ENCODE data around the gene ZNF143. TPM values are rescaled to one million over a fixed set of nuclear protein-coding genes. Genes with fewer than 3 reads are reported as not detected.
"Not testable (repeated sequence)": the region's sequence is repeated elsewhere in the genome, so short reads cannot be mapped to it uniquely, and the experiment has no call there.

The ZNF143 gene
- total RNA-seq, 1 donor from 2014 or later, result 38.6 TPM

GRCh38 chr11:9514576-9514975 lies 53.8 kb downstream of the ZNF143 start:
- H3K27me3 Mint-ChIP-seq; H3K9me3 Mint-ChIP-seq; H3K27ac Mint-ChIP-seq; H3K4me3 Mint-ChIP-seq; DNase-seq; H3K4me1 Mint-ChIP-seq; intact Hi-C loops (cut with micrococcal nuclease): not testable (repeated sequence)
- peaks cover 66% of the 10 kb centered on the region for H3K36me3 Mint-ChIP-seq (ENCODE audit: low read depth)

- Mint-ChIP-seq H3K9me3 (no peaks in the 10 kb centered on the region), H3K27me3 (no peaks in the 10 kb centered on the region), H3K4me1 (peaks cover 1% of the 10 kb centered on the region), H3K4me3 (no peak overlapping the region), H3K36me3 (ENCODE audit: low read depth) (peaks cover 61% of the 10 kb centered on the region), H3K27ac (no peak overlapping the region)
- peak; percentile 65 for DNase-seq
- intact Hi-C loops (cut with micrococcal nuclease), result no loop called here
Measured at GRCh38 chr11:9516113-9516512, 55.3 kb downstream of the ZNF143 start.

- Mint-ChIP-seq H3K27ac (no peak overlapping the region), H3K9me3 (no peaks in the 10 kb centered on the region), H3K36me3 (ENCODE audit: low read depth) (peaks cover 48% of the 10 kb centered on the region), H3K27me3 (no peaks in the 10 kb centered on the region), H3K4me3 (no peak overlapping the region), H3K4me1 (peaks cover 1% of the 10 kb centered on the region)
- no peak for DNase-seq
- intact Hi-C loops (cut with micrococcal nuclease), result no loop called here
Measured at GRCh38 chr11:9518835-9519410, 58.1 kb downstream of the ZNF143 start.

- no peak overlapping the region for H3K27ac Mint-ChIP-seq
- no peaks in the 10 kb centered on the region for H3K9me3 Mint-ChIP-seq
- no peak for DNase-seq
- intact Hi-C loops (cut with micrococcal nuclease), result no loop called here
- H3K27me3 Mint-ChIP-seq, result no peaks in the 10 kb centered on the region
- no peaks in the 10 kb centered on the region for H3K4me1 Mint-ChIP-seq
- peaks cover 35% of the 10 kb centered on the region for H3K36me3 Mint-ChIP-seq (ENCODE audit: low read depth)
- H3K4me3 Mint-ChIP-seq, result no peak overlapping the region
Measured at GRCh38 chr11:9524001-9524400, 63.2 kb downstream of the ZNF143 start.

- Mint-ChIP-seq H3K27me3 (no peaks in the 10 kb centered on the region), H3K27ac (no peak overlapping the region), H3K4me3 (no peak overlapping the region), H3K4me1 (no peaks in the 10 kb centered on the region), H3K36me3 (ENCODE audit: low read depth) (peaks cover 31% of the 10 kb centered on the region), H3K9me3 (no peaks in the 10 kb centered on the region)
- intact Hi-C loops (cut with micrococcal nuclease), result no loop called here
- no peak for DNase-seq
Measured at GRCh38 chr11:9525116-9525515, 64.3 kb downstream of the ZNF143 start.

GRCh38 chr11:9527481-9528135 lies 66.8 kb downstream of the ZNF143 start:
- H3K27ac Mint-ChIP-seq, result no peak overlapping the region
- no peak overlapping the region for H3K4me3 Mint-ChIP-seq
- DNase-seq, result no peak
- H3K4me1 Mint-ChIP-seq, result no peaks in the 10 kb centered on the region
- peaks cover 26% of the 10 kb centered on the region for H3K36me3 Mint-ChIP-seq (ENCODE audit: low read depth)
- intact Hi-C loops (cut with micrococcal nuclease), result no loop called here
- no peaks in the 10 kb centered on the region for H3K9me3 Mint-ChIP-seq
- H3K27me3 Mint-ChIP-seq, result no peaks in the 10 kb centered on the region

- Mint-ChIP-seq H3K4me3 (no peak overlapping the region), H3K27me3 (no peaks in the 10 kb centered on the region), H3K27ac (no peak overlapping the region), H3K36me3 (ENCODE audit: low read depth) (peaks cover 24% of the 10 kb centered on the region), H3K9me3 (no peaks in the 10 kb centered on the region), H3K4me1 (no peaks in the 10 kb centered on the region)
- no peak for DNase-seq
- intact Hi-C loops (cut with micrococcal nuclease), result no loop called here
Measured at GRCh38 chr11:9528136-9528501, 67.3 kb downstream of the ZNF143 start.

GRCh38 chr11:9528573-9529333 lies 67.9 kb downstream of the ZNF143 start:
- intact Hi-C loops (cut with micrococcal nuclease), result no loop called here
- no peaks in the 10 kb centered on the region for H3K4me1 Mint-ChIP-seq
- no peak overlapping the region for H3K27ac Mint-ChIP-seq
- H3K9me3 Mint-ChIP-seq, result no peaks in the 10 kb centered on the region
- H3K4me3 Mint-ChIP-seq, result no peak overlapping the region
- no peak for DNase-seq
- peaks cover 23% of the 10 kb centered on the region for H3K36me3 Mint-ChIP-seq (ENCODE audit: low read depth)
- H3K27me3 Mint-ChIP-seq, result no peaks in the 10 kb centered on the region

GRCh38 chr11:9529334-9529650 lies 68.5 kb downstream of the ZNF143 start:
- Mint-ChIP-seq H3K4me1 (no peaks in the 10 kb centered on the region), H3K4me3 (no peak overlapping the region), H3K36me3 (ENCODE audit: low read depth) (peaks cover 23% of the 10 kb centered on the region), H3K27ac (no peak overlapping the region), H3K27me3 (no peaks in the 10 kb centered on the region), H3K9me3 (no peaks in the 10 kb centered on the region)
- DNase-seq, result no peak
- intact Hi-C loops (cut with micrococcal nuclease), result no loop called here

GRCh38 chr11:9530020-9530621 lies 69.3 kb downstream of the ZNF143 start:
- DNase-seq, result no peak
- H3K36me3 Mint-ChIP-seq (ENCODE audit: low read depth), result peaks cover 20% of the 10 kb centered on the region
- intact Hi-C loops (cut with micrococcal nuclease), result loop anchor here (10.0 kb wide), 2 partner anchors 445 to 775 kb away; partner anchors contain the start of gene ADM
- H3K4me1 Mint-ChIP-seq, result no peaks in the 10 kb centered on the region
- H3K27me3 Mint-ChIP-seq, result no peaks in the 10 kb centered on the region
- H3K27ac Mint-ChIP-seq, result no peak overlapping the region
- no peak overlapping the region for H3K4me3 Mint-ChIP-seq
- H3K9me3 Mint-ChIP-seq, result no peaks in the 10 kb centered on the region

GRCh38 chr11:9530901-9531625 lies 70.3 kb downstream of the ZNF143 start:
- H3K36me3 Mint-ChIP-seq (ENCODE audit: low read depth), result peaks cover 15% of the 10 kb centered on the region
- H3K4me3 Mint-ChIP-seq, result no peak overlapping the region
- no peaks in the 10 kb centered on the region for H3K27me3 Mint-ChIP-seq
- no peaks in the 10 kb centered on the region for H3K9me3 Mint-ChIP-seq
- no peak overlapping the region for H3K27ac Mint-ChIP-seq
- intact Hi-C loops (cut with micrococcal nuclease), result loop anchor here (10.0 kb wide), 2 partner anchors 444 to 774 kb away; partner anchors contain the start of gene ADM
- H3K4me1 Mint-ChIP-seq, result no peaks in the 10 kb centered on the region
- no peak for DNase-seq

GRCh38 chr11:9533058-9533457 lies 72.2 kb downstream of the ZNF143 start:
- Mint-ChIP-seq H3K4me1 (no peaks in the 10 kb centered on the region), H3K27me3 (no peaks in the 10 kb centered on the region), H3K36me3 (ENCODE audit: low read depth) (peaks cover 2% of the 10 kb centered on the region), H3K9me3 (no peaks in the 10 kb centered on the region), H3K27ac (no peak overlapping the region), H3K4me3 (no peak overlapping the region)
- intact Hi-C loops (cut with micrococcal nuclease), result loop anchor here (10.0 kb wide), 2 partner anchors 442 to 772 kb away; partner anchors contain the start of gene ADM
- no peak for DNase-seq

- Mint-ChIP-seq H3K27ac (no peak overlapping the region), H3K36me3 (ENCODE audit: low read depth) (no peaks in the 10 kb centered on the region), H3K27me3 (no peaks in the 10 kb centered on the region), H3K4me1 (no peaks in the 10 kb centered on the region), H3K9me3 (no peaks in the 10 kb centered on the region), H3K4me3 (no peak overlapping the region)
- no peak for DNase-seq
- intact Hi-C loops (cut with micrococcal nuclease), result loop anchor here (2.0 to 10.0 kb wide), 3 partner anchors 39 to 771 kb away; partner anchors contain the start of genes ADM and WEE1
Measured at GRCh38 chr11:9533736-9534473, 73.1 kb downstream of the ZNF143 start.

Measured in activated CD4-positive, alpha-beta T cell treated with anti-CD3 and anti-CD28 coated beads, Interleukin-2, amount 10 ng/mL, durations not matched to agents 24 days and 14 days (primary cell).